Stimulated activated CD4-positive, alpha-beta T cell treated with anti-CD3 and anti-CD28 coated beads, Interleukin-4, amount 100 ng/mL, for 1 hour (primary cell): Measurements from ENCODE around the gene BCAT1.
A peak's percentile ranks its signal among the peaks of the same experiment; 100 is the strongest.
"Not testable (repeated sequence)": the region's sequence is repeated elsewhere in the genome, so short reads cannot be mapped to it uniquely, and the experiment has no call there.

Source experiments
- DNase-seq: peaks from one replicate; pipeline ENCODE4 v3.0.0-alpha.2; 2020

Gene BCAT1

GRCh38 chr12:24851883-24852282 lies 97.0 kb downstream of the BCAT1 start:
- DNase-seq, result not testable (repeated sequence)

- no peak for DNase-seq
These were observed 97.6 kb downstream of the BCAT1 start for GRCh38 chr12:24851341-24851740.

- DNase-seq, result no peak
These were observed 98.4 kb downstream of the BCAT1 start for GRCh38 chr12:24850496-24850895.

- no peak for DNase-seq
These were observed 99.9 kb downstream of the BCAT1 start for GRCh38 chr12:24848941-24849477.

- DNase-seq, result no peak
These were observed 102.2 kb downstream of the BCAT1 start for GRCh38 chr12:24846689-24847088.

- DNase-seq, result no peak
These were observed 103.3 kb downstream of the BCAT1 start for GRCh38 chr12:24845615-24846014.

GRCh38 chr12:24840046-24840800 lies 108.7 kb downstream of the BCAT1 start:
- DNase-seq, result no peak

- DNase-seq, result peak; percentile 64
These were observed 109.6 kb downstream of the BCAT1 start for GRCh38 chr12:24839268-24839791.

GRCh38 chr12:24838531-24838950 lies 110.4 kb downstream of the BCAT1 start:
- DNase-seq, result no peak

GRCh38 chr12:24835377-24835776 lies 113.5 kb downstream of the BCAT1 start:
- DNase-seq, result no peak

- no peak for DNase-seq
These were observed 115.4 kb downstream of the BCAT1 start for GRCh38 chr12:24833513-24833912.

GRCh38 chr12:24823808-24824515 lies 124.9 kb downstream of the BCAT1 start:
- no peak for DNase-seq

GRCh38 chr12:24822121-24822899 lies 126.6 kb downstream of the BCAT1 start:
- DNase-seq, result no peak

- no peak for DNase-seq
These were observed 127.2 kb downstream of the BCAT1 start for GRCh38 chr12:24821691-24822090.

- DNase-seq, result no peak
These were observed 128.0 kb downstream of the BCAT1 start for GRCh38 chr12:24820872-24821271.

GRCh38 chr12:24818351-24818750 lies 130.6 kb downstream of the BCAT1 start:
- no peak for DNase-seq

GRCh38 chr12:24815114-24815423 lies 133.8 kb downstream of the BCAT1 start:
- no peak for DNase-seq

GRCh38 chr12:24814379-24815113 lies 134.4 kb downstream of the BCAT1 start:
- DNase-seq, result no peak

- no peak for DNase-seq
These were observed 138.5 kb downstream of the BCAT1 start for GRCh38 chr12:24810378-24810777.

- not testable (repeated sequence) for DNase-seq
These were observed 139.6 kb downstream of the BCAT1 start for GRCh38 chr12:24809306-24809705.

- no peak for DNase-seq
These were observed 140.2 kb downstream of the BCAT1 start for GRCh38 chr12:24808651-24809050.

- DNase-seq, result no peak
These were observed 142.5 kb downstream of the BCAT1 start for GRCh38 chr12:24806386-24806785.
